Measurements from ENCODE around the gene GMPPA. TPM values are rescaled to one million over a fixed set of nuclear protein-coding genes. Genes with fewer than 3 reads are reported as not detected.

GMPPA gene
- polyA plus RNA-seq, 1 donor (not counting 4 experiments of a cell fraction or from before 2014, with no cell fraction given) = 50.6 TPM

GRCh38 chr2:219467736-219468075 is 31.0 kb upstream of the GMPPA start:
- no peak overlapping the region for H3K9ac ChIP-seq (ENCODE audit: control insufficient read depth, extremely low read depth, insufficient read depth, low read length)
- H3K27ac ChIP-seq (ENCODE audit: control insufficient read depth, insufficient read depth, low read length) = no peak overlapping the region
- no peaks in the 10 kb centered on the region for H3K79me2 ChIP-seq (ENCODE audit: control insufficient read depth, insufficient read depth, low read length)
- peaks cover 13% of the 10 kb centered on the region for H3K4me1 ChIP-seq (ENCODE audit: control insufficient read depth, extremely low read depth, insufficient read depth, low read length)
- H4K20me1 ChIP-seq (ENCODE audit: control insufficient read depth, extremely low read depth, insufficient read depth, low read length) = no peaks in the 10 kb centered on the region
- DNase-seq (ENCODE audit: low read depth, low spot score) (no peak), FAIRE-seq (no peak)
- H3K27me3 ChIP-seq (ENCODE audit: control insufficient read depth, extremely low read depth, insufficient read depth, low read length) = no peaks in the 10 kb centered on the region
- H3K9me3 ChIP-seq (ENCODE audit: control insufficient read depth, low read depth, low read length) = no peaks in the 10 kb centered on the region
- peaks cover 8 to 18% of the 10 kb centered on the region in 2 experiments for H3K36me3 ChIP-seq (ENCODE audit: control insufficient read depth in 2 of 2, extremely low read depth in 1 of 2, insufficient read depth in 2 of 2, low read length in 2 of 2)
- dilution Hi-C loops (cut with MboI; ENCODE audit: extremely low pct_ligation_motif_present, low sequenced_read_pairs) = no loop called here
- TF ChIP-seq EZH2 (IDR thresholded peaks at IDR 0.05; ENCODE audit: low read length) (no peak), CTCF (optimal IDR thresholded peaks at IDR 0.05 in 1 of 3, IDR thresholded peaks at IDR 0.05 in 1 of 3, conservative IDR thresholded peaks at IDR 0.05 in 1 of 3; ENCODE audit: extremely low read depth in 1 of 3, insufficient read depth in 2 of 3, low read length in 3 of 3) (no peak)
- no peak overlapping the region for H3K4me3 ChIP-seq (ENCODE audit: control insufficient read depth in 2 of 3, extremely low read depth in 1 of 3, insufficient read depth in 2 of 3, low read depth in 1 of 3, low read length in 3 of 3)
- no peak overlapping the region for H3K4me2 ChIP-seq (ENCODE audit: control insufficient read depth, extremely low read depth, insufficient read depth, low read depth, low read length)
- H3K9me1 ChIP-seq (ENCODE audit: control insufficient read depth, extremely low read depth, insufficient read depth, low read length) = no peaks in the 10 kb centered on the region
- no peak overlapping the region for H2AFZ ChIP-seq (ENCODE audit: control insufficient read depth, low read length)

GRCh38 chr2:219468410-219469185 is 30.1 kb upstream of the GMPPA start:
- H3K9me1 ChIP-seq (ENCODE audit: control insufficient read depth, extremely low read depth, insufficient read depth, low read length) = no peaks in the 10 kb centered on the region
- H3K79me2 ChIP-seq (ENCODE audit: control insufficient read depth, insufficient read depth, low read length) = no peaks in the 10 kb centered on the region
- H3K4me2 ChIP-seq (ENCODE audit: control insufficient read depth, extremely low read depth, insufficient read depth, low read depth, low read length) = no peak overlapping the region
- no peak for TF ChIP-seq EZH2 (IDR thresholded peaks at IDR 0.05; ENCODE audit: low read length)
- no peak for TF ChIP-seq CTCF (optimal IDR thresholded peaks at IDR 0.05 in 1 of 3, IDR thresholded peaks at IDR 0.05 in 1 of 3, conservative IDR thresholded peaks at IDR 0.05 in 1 of 3; ENCODE audit: extremely low read depth in 1 of 3, insufficient read depth in 2 of 3, low read length in 3 of 3)
- no peak for FAIRE-seq
- DNase-seq (ENCODE audit: low read depth, low spot score) = no peak
- H4K20me1 ChIP-seq (ENCODE audit: control insufficient read depth, extremely low read depth, insufficient read depth, low read length) = no peaks in the 10 kb centered on the region
- H3K9me3 ChIP-seq (ENCODE audit: control insufficient read depth, low read depth, low read length) = no peaks in the 10 kb centered on the region
- H3K27me3 ChIP-seq (ENCODE audit: control insufficient read depth, extremely low read depth, insufficient read depth, low read length) = no peaks in the 10 kb centered on the region
- H3K27ac ChIP-seq (ENCODE audit: control insufficient read depth, insufficient read depth, low read length) = no peak overlapping the region
- H3K4me1 ChIP-seq (ENCODE audit: control insufficient read depth, extremely low read depth, insufficient read depth, low read length) = peaks cover 13% of the 10 kb centered on the region
- H3K36me3 ChIP-seq (ENCODE audit: control insufficient read depth in 2 of 2, extremely low read depth in 1 of 2, insufficient read depth in 2 of 2, low read length in 2 of 2) = peaks cover 8 to 14% of the 10 kb centered on the region in 2 experiments
- no peak overlapping the region for H3K9ac ChIP-seq (ENCODE audit: control insufficient read depth, extremely low read depth, insufficient read depth, low read length)
- H3K4me3 ChIP-seq (ENCODE audit: control insufficient read depth in 2 of 3, extremely low read depth in 1 of 3, insufficient read depth in 2 of 3, low read depth in 1 of 3, low read length in 3 of 3) = no peak overlapping the region
- dilution Hi-C loops (cut with MboI; ENCODE audit: extremely low pct_ligation_motif_present, low sequenced_read_pairs) = no loop called here
- no peak overlapping the region for H2AFZ ChIP-seq (ENCODE audit: control insufficient read depth, low read length)
